DND-41 (cell line): ENCODE measurements around the gene CTBP2.

Experiments used
- ATAC-seq: fragments of 200-7000 bp; cut with Tn5 transposase; 3 replicates; pipeline ENCODE4 v1.9.1; 2021; ENCODE audit warnings: low read depth; ENCODE audit not compliant: insufficient read depth
- DNase-seq: peaks from one replicate; pipeline ENCODE4 v3.0.0-alpha.2; 2020
- H2AFZ ChIP-seq: 2 replicates; pipeline ENCODE4 v1.6.0; 2012; ENCODE audit warnings: low read depth, low read length
- H3K27ac ChIP-seq: 2 replicates; pipeline ENCODE4 v1.5.1; 2012; ENCODE audit warnings: low read length, inconsistent platforms
- H3K27me3 ChIP-seq: fragments of 200-600 bp; sonication (generic); 2 replicates; pipeline ENCODE4 v1.6.0; 2012; ENCODE audit warnings: low read length, mild to moderate bottlenecking, inconsistent platforms; ENCODE audit not compliant: insufficient read depth, poor library complexity
- H3K36me3 ChIP-seq: 2 replicates; pipeline ENCODE4 v1.5.1; 2012; ENCODE audit warnings: low read length, inconsistent platforms; ENCODE audit not compliant: insufficient read depth
- H3K4me1 ChIP-seq: 2 replicates; pipeline ENCODE4 v1.5.1; 2012; ENCODE audit warnings: mild to moderate bottlenecking, low read length; ENCODE audit not compliant: insufficient read depth
- H3K4me2 ChIP-seq: 2 replicates; pipeline ENCODE4 v1.6.0; 2012; ENCODE audit warnings: mild to moderate bottlenecking, moderate library complexity, low read length, inconsistent platforms; ENCODE audit not compliant: insufficient read depth
- H3K4me3 ChIP-seq, 2 experiments: fragments of 200-600 bp in 1 of 2; shearing (Covaris generic) in 1 of 2; 2 replicates each; pipeline ENCODE4 v1.5.1; 2012 to 2016; ENCODE audit warnings: inconsistent platforms in 2 of 2, low read length in 2 of 2, mild to moderate bottlenecking in 2 of 2, low read depth in 1 of 2, moderate library complexity in 1 of 2
- H3K79me2 ChIP-seq: 2 replicates; pipeline ENCODE4 v1.6.0; 2012; ENCODE audit warnings: low read length, inconsistent platforms; ENCODE audit not compliant: insufficient read depth
- H3K9ac ChIP-seq: 2 replicates; pipeline ENCODE4 v1.6.0; 2012; ENCODE audit warnings: low read depth, mild to moderate bottlenecking, inconsistent platforms, low read length, moderate library complexity
- H3K9me3 ChIP-seq: 2 replicates; pipeline ENCODE4 v1.5.1; 2012; ENCODE audit warnings: low read length, moderate library complexity, mild to moderate bottlenecking, inconsistent platforms; ENCODE audit not compliant: insufficient read depth, severe bottlenecking
- H4K20me1 ChIP-seq: 2 replicates; pipeline ENCODE4 v1.6.0; 2012; ENCODE audit warnings: low read length; ENCODE audit not compliant: insufficient read depth
- CTCF ChIP-seq: IDR thresholded peaks from 2 replicates; pipeline ENCODE4 v1.5.1; 2012; ENCODE audit warnings: borderline replicate concordance, low read length, moderate library complexity, mild to moderate bottlenecking; ENCODE audit not compliant: poor library complexity, severe bottlenecking; ENCODE audit errors: extremely low read depth
- EZH2 ChIP-seq: IDR thresholded peaks from 3 replicates; pipeline ENCODE4 v1.6.1; 2012; ENCODE audit warnings: borderline replicate concordance, low read depth, mild to moderate bottlenecking, moderate library complexity, low read length, inconsistent platforms; ENCODE audit not compliant: severe bottlenecking

CTBP2 gene

DNA sequence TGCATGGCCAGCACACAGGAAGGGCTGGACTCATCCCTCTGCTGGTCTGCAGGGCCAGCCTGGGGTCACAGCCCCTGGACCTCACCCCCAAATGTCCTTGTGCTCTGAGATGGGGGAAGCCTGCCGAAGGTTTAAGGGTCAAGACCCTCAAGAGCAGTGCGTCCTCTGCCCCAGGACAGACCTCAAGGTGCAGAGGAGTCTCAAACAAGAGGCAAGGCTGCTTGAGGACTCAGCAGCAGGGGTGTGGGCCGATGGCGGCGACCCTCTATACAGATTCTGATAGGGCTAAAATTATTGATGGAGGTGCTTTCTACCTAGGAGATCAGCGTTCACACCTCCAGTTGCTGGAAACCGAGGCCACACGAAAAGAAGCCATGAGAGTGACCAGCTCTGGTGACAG, 137.7 kb downstream of the CTBP2 start:
- no peak overlapping the region for H2AFZ ChIP-seq
- no peaks in the 10 kb centered on the region for H3K27me3 ChIP-seq
- peaks cover 20% of the 10 kb centered on the region for H4K20me1 ChIP-seq
- TF ChIP-seq CTCF (no peak), EZH2 (no peak)
- H3K79me2 ChIP-seq: peaks cover 32% of the 10 kb centered on the region
- DNase-seq (no peak), ATAC-seq (no peak)
- H3K4me3 ChIP-seq: no peak overlapping the region
- no peak overlapping the region for H3K27ac ChIP-seq
- H3K4me1 ChIP-seq: no peaks in the 10 kb centered on the region
- H3K36me3 ChIP-seq: peaks cover 15% of the 10 kb centered on the region
- H3K4me2 ChIP-seq: no peak overlapping the region
- no peaks in the 10 kb centered on the region for H3K9me3 ChIP-seq
- H3K9ac ChIP-seq: no peak overlapping the region

DNA sequence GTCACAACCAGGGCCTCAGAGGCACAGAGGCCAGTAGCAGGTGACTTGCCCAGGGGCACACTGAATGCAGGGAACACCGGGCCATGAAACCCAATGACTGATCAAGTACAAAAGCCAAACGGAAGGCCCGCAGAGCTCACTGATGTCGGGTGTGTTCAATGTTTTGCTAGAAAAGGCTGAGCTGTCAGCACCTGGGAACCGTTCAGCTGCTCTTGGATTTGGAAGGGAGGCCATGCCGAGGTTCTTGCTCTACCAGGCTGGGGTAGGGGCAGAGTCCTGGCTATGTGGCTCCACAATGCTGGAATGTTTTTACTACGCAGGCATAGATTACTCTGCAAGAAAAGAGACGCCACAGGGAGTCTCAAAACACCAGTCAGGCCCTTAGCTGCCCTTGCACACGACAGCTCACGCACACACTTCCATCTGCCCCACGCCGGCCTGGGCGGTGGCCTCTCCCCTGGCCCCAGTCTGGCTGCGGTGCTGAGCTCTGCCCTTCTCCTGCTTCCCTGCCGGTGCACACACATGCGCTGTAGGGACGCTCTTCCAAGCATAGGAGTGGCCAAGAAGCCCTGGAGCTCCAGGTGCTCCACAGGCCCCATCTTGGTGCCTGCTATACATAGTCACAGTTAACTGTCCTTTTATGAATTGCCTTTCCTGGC, 138.5 kb downstream of the CTBP2 start:
- Histone ChIP-seq H3K36me3 (peaks cover 9% of the 10 kb centered on the region), H3K79me2 (peaks cover 34% of the 10 kb centered on the region), H3K27me3 (no peaks in the 10 kb centered on the region), H3K9ac (no peak overlapping the region), H3K9me3 (no peaks in the 10 kb centered on the region), H4K20me1 (peaks cover 20% of the 10 kb centered on the region), H3K4me2 (no peak overlapping the region), H3K4me1 (no peaks in the 10 kb centered on the region), H3K4me3 (no peak overlapping the region), H3K27ac (no peak overlapping the region), H2AFZ (no peak overlapping the region)
- DNase-seq (no peak), ATAC-seq (no peak)
- no peak for TF ChIP-seq EZH2
- TF ChIP-seq CTCF: no peak

GRCh38 chr10:125020871-125021270, 139.5 kb downstream of the CTBP2 start:
- Histone ChIP-seq H4K20me1 (peaks cover 22% of the 10 kb centered on the region), H3K9ac (no peak overlapping the region), H3K9me3 (no peaks in the 10 kb centered on the region), H3K79me2 (peaks cover 36% of the 10 kb centered on the region), H3K36me3 (peaks cover 7% of the 10 kb centered on the region; the same call in 1 of the 2 replicates), H3K4me3 (no peak overlapping the region), H3K4me1 (no peaks in the 10 kb centered on the region), H3K27me3 (no peaks in the 10 kb centered on the region), H3K27ac (no peak overlapping the region), H3K4me2 (no peak overlapping the region), H2AFZ (no peak overlapping the region)
- no peak for DNase-seq
- TF ChIP-seq CTCF (no peak), EZH2 (no peak)
- no peak for ATAC-seq
